ENCODE measurements around the gene SREBF2.

GRCh38 chr22:41909310-41910049, 76.6 kb downstream of the SREBF2 start:
- TF ChIP-seq GABPA (IDR thresholded peaks at IDR 0.05; ENCODE audit: low read depth, low read length): no peak; the same call in 1 of the 2 replicates
- TF ChIP-seq GABPA (CRISPR knock-in tag; IDR thresholded peaks at IDR 0.05; ENCODE audit: low read depth): no peak
- TF ChIP-seq KDM6A (CRISPR knock-in tag; IDR thresholded peaks at IDR 0.05; ENCODE audit: low read depth): no peak
- TF ChIP-seq POLR2A (IDR thresholded peaks at IDR 0.05; ENCODE audit: insufficient read depth in 1 of 2, low read depth in 2 of 2, low read length in 2 of 2): no peak
- TF ChIP-seq POLR2AphosphoS5 (IDR thresholded peaks at IDR 0.05; ENCODE audit: low read depth, low read length): no peak

All from HepG2 (cell line).